Occipital lobe (tissue), 3 donors: ENCODE data around the gene LAMC1. TPM values are rescaled to one million over a fixed set of nuclear protein-coding genes. Genes with fewer than 3 reads are reported as not detected.

ENCODE experiments used
- DNase-seq: peaks from one replicate; lab custom pipeline; 2025; lab: John Stamatoyannopoulos, UW
- small RNA-seq: library from RNA; depleted of rRNA; stranded (forward); fragments of <200 nt; gene quantifications from one replicate; pipeline ENCODE3, GENCODE V24; 2014
- total RNA-seq: library from RNA; depleted of rRNA; stranded (reverse); fragments of >200 nt; gene quantifications from one replicate; pipeline ENCODE4 v1.2.3, GENCODE V29; 2014

Gene LAMC1
- total RNA-seq, 1 donor from 2014 or later: 37.7 TPM

DNA sequence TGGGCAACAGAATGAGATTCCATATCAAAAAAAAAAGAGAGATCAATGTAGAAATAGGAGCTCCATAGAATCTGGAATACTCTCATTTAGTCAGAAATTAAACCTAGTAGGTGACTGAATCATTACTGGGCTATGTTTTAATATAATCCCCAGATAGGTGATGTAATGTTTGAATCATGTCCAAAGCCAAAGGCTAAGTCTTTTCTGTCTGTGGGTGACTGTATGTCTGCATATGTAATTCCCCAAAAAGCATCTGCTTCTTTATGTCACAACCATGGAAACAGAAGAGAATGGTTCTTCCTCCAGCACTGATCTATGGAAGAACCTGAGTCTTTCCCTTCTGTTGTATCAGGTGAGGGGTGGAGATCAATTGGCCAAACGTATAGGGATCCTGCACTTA lies 168.6 kb downstream of the LAMC1 start:
- no peak for DNase-seq

- DNase-seq: no peak
Measured at GRCh38 chr1:183193963-183194525, 170.8 kb downstream of the LAMC1 start.

- no peak for DNase-seq
Measured at GRCh38 chr1:183194527-183195141, 171.4 kb downstream of the LAMC1 start.

DNA sequence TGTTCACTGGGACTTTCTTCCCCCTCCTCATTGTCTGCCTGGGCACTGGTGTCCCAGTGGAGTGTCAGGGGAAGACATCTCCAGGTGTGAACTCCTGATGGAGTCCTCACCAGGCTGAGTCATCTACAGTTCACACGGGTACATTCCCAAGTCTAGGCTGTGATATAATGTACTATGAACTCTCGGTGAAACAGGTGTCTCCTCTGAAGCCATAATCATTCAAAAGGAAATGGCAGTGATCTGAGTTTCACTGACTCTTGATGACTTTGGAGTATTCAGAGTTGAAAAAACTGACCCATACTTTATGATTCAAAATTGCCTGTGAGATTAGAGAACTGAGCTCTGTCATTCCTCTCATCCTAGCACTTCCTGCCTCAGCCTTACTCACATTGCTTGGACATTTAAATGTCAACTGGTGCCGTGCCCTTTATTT lies 171.9 kb downstream of the LAMC1 start:
- no peak for DNase-seq

Small RNAs within 50 kb of the gene (small RNA-seq; reads per million reads assigned to genes)
- gene RNU6-41P: not detected

Other genes starting within 250 kb of the LAMC1 start
- 38.4 TPM for gene NPL, start 233.6 kb upstream of the LAMC1 start, total RNA-seq
- 258 TPM for gene DHX9, start 184.1 kb upstream of the LAMC1 start, total RNA-seq
- not detected for gene SHCBP1L, start 70.3 kb upstream of the LAMC1 start, total RNA-seq
- gene LAMC2, start 162.8 kb downstream of the LAMC1 start, total RNA-seq: 0.16 TPM